Hypothalamus (tissue), 51 donors: ENCODE data around the gene GPC6.

Experiments
- DNase-seq, 51 donors: peaks; one replicate each; lab custom pipeline; 2025; lab: John Stamatoyannopoulos, UW

Gene GPC6

GRCh38 chr13:93765811-93766210 is 539.2 kb downstream of the GPC6 start:
- DNase-seq = no peak

- no peak for DNase-seq
These were observed 540.1 kb downstream of the GPC6 start for GRCh38 chr13:93766719-93767118.

- no peak for DNase-seq
These were observed 540.7 kb downstream of the GPC6 start for GRCh38 chr13:93767180-93767916.

GRCh38 chr13:93767917-93768409 is 541.4 kb downstream of the GPC6 start:
- DNase-seq = no peak

GRCh38 chr13:93769101-93769500 is 542.5 kb downstream of the GPC6 start:
- no peak for DNase-seq

- DNase-seq = no peak
These were observed 543.0 kb downstream of the GPC6 start for GRCh38 chr13:93769607-93770006.

GRCh38 chr13:93771227-93771626 is 544.6 kb downstream of the GPC6 start:
- no peak for DNase-seq

GRCh38 chr13:93771782-93772181 is 545.2 kb downstream of the GPC6 start:
- no peak for DNase-seq

- DNase-seq = no peak
These were observed 547.9 kb downstream of the GPC6 start for GRCh38 chr13:93774506-93774905.

- no peak for DNase-seq
These were observed 548.4 kb downstream of the GPC6 start for GRCh38 chr13:93775027-93775426.

- no peak for DNase-seq
These were observed 549.0 kb downstream of the GPC6 start for GRCh38 chr13:93775507-93776108.

GRCh38 chr13:93776936-93777335 is 550.3 kb downstream of the GPC6 start:
- no peak for DNase-seq

- no peak for DNase-seq
These were observed 550.9 kb downstream of the GPC6 start for GRCh38 chr13:93777504-93777903.

GRCh38 chr13:93778548-93778947 is 551.9 kb downstream of the GPC6 start:
- no peak for DNase-seq

GRCh38 chr13:93784191-93784590 is 557.6 kb downstream of the GPC6 start:
- no peak for DNase-seq

- DNase-seq = no peak
These were observed 560.4 kb downstream of the GPC6 start for GRCh38 chr13:93786846-93787489.

- no peak for DNase-seq
These were observed 561.8 kb downstream of the GPC6 start for GRCh38 chr13:93788456-93788855.

- no peak for DNase-seq
These were observed 562.5 kb downstream of the GPC6 start for GRCh38 chr13:93789058-93789457.

GRCh38 chr13:93794197-93794885 is 567.7 kb downstream of the GPC6 start:
- no peak for DNase-seq

GRCh38 chr13:93797463-93797862 is 570.9 kb downstream of the GPC6 start:
- no peak for DNase-seq

GRCh38 chr13:93800342-93800741 is 573.7 kb downstream of the GPC6 start:
- no peak for DNase-seq
